Amygdala (tissue), 56 donors: ENCODE data around the gene TFF1.

ENCODE experiments used
- DNase-seq, 56 donors: peaks; one replicate each; lab custom pipeline; 2025; lab: John Stamatoyannopoulos, UW

Gene TFF1

GRCh38 chr21:42348762-42349161, 17.6 kb downstream of the TFF1 start:
- DNase-seq, result no peak

- DNase-seq, result no peak
Observed at GRCh38 chr21:42347601-42348327, 18.6 kb downstream of the TFF1 start.

GRCh38 chr21:42346866-42347600, 19.3 kb downstream of the TFF1 start:
- no peak for DNase-seq

GRCh38 chr21:42346441-42346840, 19.9 kb downstream of the TFF1 start:
- DNase-seq, result no peak

GRCh38 chr21:42344631-42345030, 21.7 kb downstream of the TFF1 start:
- no peak for DNase-seq

- no peak for DNase-seq
Observed at GRCh38 chr21:42343963-42344510, 22.3 kb downstream of the TFF1 start.

- no peak for DNase-seq
Observed at GRCh38 chr21:42343556-42343955, 22.8 kb downstream of the TFF1 start.

GRCh38 chr21:42343101-42343500, 23.2 kb downstream of the TFF1 start:
- no peak for DNase-seq

- DNase-seq, result no peak
Observed at GRCh38 chr21:42341776-42342542, 24.4 kb downstream of the TFF1 start.

- DNase-seq, result no peak
Observed at GRCh38 chr21:42340187-42341050, 25.9 kb downstream of the TFF1 start.

GRCh38 chr21:42338729-42339715, 27.3 kb downstream of the TFF1 start:
- no peak for DNase-seq

- peak in 41 of 56 donors; percentile 5 to 73 (median 42) for DNase-seq
Observed at GRCh38 chr21:42337830-42338728, 28.3 kb downstream of the TFF1 start.

- DNase-seq, result no peak
Observed at GRCh38 chr21:42337276-42337675, 29.1 kb downstream of the TFF1 start.

GRCh38 chr21:42336054-42336453, 30.3 kb downstream of the TFF1 start:
- no peak for DNase-seq

GRCh38 chr21:42332557-42333317, 33.6 kb downstream of the TFF1 start:
- no peak for DNase-seq

GRCh38 chr21:42331660-42332059, 34.7 kb downstream of the TFF1 start:
- DNase-seq, result no peak
